ENCODE measurements around the gene IL10RB. TPM values are rescaled to one million over a fixed set of nuclear protein-coding genes. Genes with fewer than 3 reads are reported as not detected.

The IL10RB gene
- total and polyA plus RNA-seq, 2 experiments from 2014 or later = 2.2 to 2.5 TPM

- H3K4me1 ChIP-seq (ENCODE audit: insufficient read depth) = no peaks in the 10 kb centered on the region
- no peaks in the 10 kb centered on the region for H3K4me1 Mint-ChIP-seq
- H3K9me2 ChIP-seq (ENCODE audit: insufficient read depth) = peaks cover 7% of the 10 kb centered on the region; the same call in 1 of the 2 replicates
- H3K36me3 Mint-ChIP-seq (ENCODE audit: low read depth) = peaks cover 35% of the 10 kb centered on the region
- no peaks in the 10 kb centered on the region for H3K36me3 ChIP-seq (ENCODE audit: insufficient read depth)
- TF ChIP-seq NANOG (IDR thresholded peaks at IDR 0.05; ENCODE audit: borderline replicate concordance) (no peak), POLR2AphosphoS5 (IDR thresholded peaks at IDR 0.05; ENCODE audit: low read depth) (no peak), ZNF331 (CRISPR knock-in tag; IDR thresholded peaks at IDR 0.05; ENCODE audit: low read depth) (no peak), STAT1 (IDR thresholded peaks at IDR 0.05; ENCODE audit: unreplicated experiment) (no peak), ZNF114 (CRISPR knock-in tag; IDR thresholded peaks at IDR 0.05) (no peak), JUNB (IDR thresholded peaks at IDR 0.05; ENCODE audit: unreplicated experiment) (no peak)
- TF ChIP-seq, protein P1, sequence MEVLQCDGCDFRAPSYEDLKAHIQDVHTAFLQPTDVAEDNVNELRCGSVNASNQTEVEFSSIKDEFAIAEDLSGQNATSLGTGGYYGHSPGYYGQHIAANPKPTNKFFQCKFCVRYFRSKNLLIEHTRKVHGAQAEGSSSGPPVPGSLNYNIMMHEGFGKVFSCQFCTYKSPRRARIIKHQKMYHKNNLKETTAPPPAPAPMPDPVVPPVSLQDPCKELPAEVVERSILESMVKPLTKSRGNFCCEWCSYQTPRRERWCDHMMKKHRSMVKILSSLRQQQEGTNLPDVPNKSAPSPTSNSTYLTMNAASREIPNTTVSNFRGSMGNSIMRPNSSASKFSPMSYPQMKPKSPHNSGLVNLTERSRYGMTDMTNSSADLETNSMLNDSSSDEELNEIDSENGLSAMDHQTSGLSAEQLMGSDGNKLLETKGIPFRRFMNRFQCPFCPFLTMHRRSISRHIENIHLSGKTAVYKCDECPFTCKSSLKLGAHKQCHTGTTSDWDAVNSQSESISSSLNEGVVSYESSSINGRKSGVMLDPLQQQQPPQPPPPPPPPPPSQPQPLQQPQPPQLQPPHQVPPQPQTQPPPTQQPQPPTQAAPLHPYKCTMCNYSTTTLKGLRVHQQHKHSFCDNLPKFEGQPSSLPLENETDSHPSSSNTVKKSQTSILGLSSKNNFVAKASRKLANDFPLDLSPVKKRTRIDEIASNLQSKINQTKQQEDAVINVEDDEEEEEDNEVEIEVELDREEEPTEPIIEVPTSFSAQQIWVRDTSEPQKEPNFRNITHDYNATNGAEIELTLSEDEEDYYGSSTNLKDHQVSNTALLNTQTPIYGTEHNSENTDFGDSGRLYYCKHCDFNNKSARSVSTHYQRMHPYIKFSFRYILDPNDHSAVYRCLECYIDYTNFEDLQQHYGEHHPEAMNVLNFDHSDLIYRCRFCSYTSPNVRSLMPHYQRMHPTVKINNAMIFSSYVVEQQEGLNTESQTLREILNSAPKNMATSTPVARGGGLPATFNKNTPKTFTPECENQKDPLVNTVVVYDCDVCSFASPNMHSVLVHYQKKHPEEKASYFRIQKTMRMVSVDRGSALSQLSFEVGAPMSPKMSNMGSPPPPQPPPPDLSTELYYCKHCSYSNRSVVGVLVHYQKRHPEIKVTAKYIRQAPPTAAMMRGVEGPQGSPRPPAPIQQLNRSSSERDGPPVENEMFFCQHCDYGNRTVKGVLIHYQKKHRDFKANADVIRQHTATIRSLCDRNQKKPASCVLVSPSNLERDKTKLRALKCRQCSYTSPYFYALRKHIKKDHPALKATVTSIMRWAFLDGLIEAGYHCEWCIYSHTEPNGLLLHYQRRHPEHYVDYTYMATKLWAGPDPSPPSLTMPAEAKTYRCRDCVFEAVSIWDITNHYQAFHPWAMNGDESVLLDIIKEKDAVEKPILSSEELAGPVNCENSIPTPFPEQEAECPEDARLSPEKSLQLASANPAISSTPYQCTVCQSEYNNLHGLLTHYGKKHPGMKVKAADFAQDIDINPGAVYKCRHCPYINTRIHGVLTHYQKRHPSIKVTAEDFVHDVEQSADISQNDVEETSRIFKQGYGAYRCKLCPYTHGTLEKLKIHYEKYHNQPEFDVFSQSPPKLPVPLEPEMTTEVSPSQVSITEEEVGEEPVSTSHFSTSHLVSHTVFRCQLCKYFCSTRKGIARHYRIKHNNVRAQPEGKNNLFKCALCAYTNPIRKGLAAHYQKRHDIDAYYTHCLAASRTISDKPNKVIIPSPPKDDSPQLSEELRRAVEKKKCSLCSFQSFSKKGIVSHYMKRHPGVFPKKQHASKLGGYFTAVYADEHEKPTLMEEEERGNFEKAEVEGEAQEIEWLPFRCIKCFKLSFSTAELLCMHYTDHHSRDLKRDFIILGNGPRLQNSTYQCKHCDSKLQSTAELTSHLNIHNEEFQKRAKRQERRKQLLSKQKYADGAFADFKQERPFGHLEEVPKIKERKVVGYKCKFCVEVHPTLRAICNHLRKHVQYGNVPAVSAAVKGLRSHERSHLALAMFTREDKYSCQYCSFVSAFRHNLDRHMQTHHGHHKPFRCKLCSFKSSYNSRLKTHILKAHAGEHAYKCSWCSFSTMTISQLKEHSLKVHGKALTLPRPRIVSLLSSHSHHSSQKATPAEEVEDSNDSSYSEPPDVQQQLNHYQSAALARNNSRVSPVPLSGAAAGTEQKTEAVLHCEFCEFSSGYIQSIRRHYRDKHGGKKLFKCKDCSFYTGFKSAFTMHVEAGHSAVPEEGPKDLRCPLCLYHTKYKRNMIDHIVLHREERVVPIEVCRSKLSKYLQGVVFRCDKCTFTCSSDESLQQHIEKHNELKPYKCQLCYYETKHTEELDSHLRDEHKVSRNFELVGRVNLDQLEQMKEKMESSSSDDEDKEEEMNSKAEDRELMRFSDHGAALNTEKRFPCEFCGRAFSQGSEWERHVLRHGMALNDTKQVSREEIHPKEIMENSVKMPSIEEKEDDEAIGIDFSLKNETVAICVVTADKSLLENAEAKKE (CRISPR knock-in tag; IDR thresholded peaks at IDR 0.05) = no peak
- peaks cover 1% of the 10 kb centered on the region for H3K27me3 Mint-ChIP-seq (ENCODE audit: insufficient read depth, low read depth, poor library complexity)
- H3K4me2 ChIP-seq = no peak overlapping the region
- H3K27ac Mint-ChIP-seq = no peak overlapping the region
- ATAC-seq = no peak
- no peak overlapping the region for H2AFZ ChIP-seq
- no peaks in the 10 kb centered on the region for H3F3A ChIP-seq (replicated peaks; ENCODE audit: low read depth)
- H3K9me3 Mint-ChIP-seq = peaks cover 10% of the 10 kb centered on the region; the same call in 2 of the 3 replicates
- H3K27me3 ChIP-seq (ENCODE audit: insufficient read depth) = no peaks in the 10 kb centered on the region
- no peak for DNase-seq (ENCODE audit: low spot score)
- no peak overlapping the region for H3K4me3 ChIP-seq
- no peak overlapping the region for H3K4me3 Mint-ChIP-seq
- H3K79me2 ChIP-seq (replicated peaks; ENCODE audit: insufficient read depth) = peaks cover 54% of the 10 kb centered on the region
- peaks cover 3% of the 10 kb centered on the region for H4K20me1 ChIP-seq (replicated peaks; ENCODE audit: insufficient read depth)
- H3K27ac ChIP-seq (ENCODE audit: low read depth) = no peak overlapping the region
These were observed 61.7 kb downstream of the IL10RB start for GRCh38 chr21:33327792-33328433.
